Gastroesophageal sphincter (tissue), 3 donors: ENCODE measurements around the gene LRP1B.

Experiments
- POLR2A ChIP-seq, 2 donors: fragments of 450-650 bp; IDR thresholded peaks; one replicate each; pipeline ENCODE4 v1.6.1; 2017; ENCODE audit warnings: antibody characterized with exemption in 2 of 2, mild to moderate bottlenecking in 2 of 2, moderate library complexity in 1 of 2
- TF ChIP-seq, protein P1 (sequence below), 4 experiments: fragments of 200-600 bp in 2 of 4; fragments of 450-650 bp in 2 of 4; sonication (generic) in 1 of 4; IDR thresholded peaks; one replicate each; pipeline ENCODE4 v1.5.1; 2017 to 2019; ENCODE audit warnings: antibody characterized with exemption in 4 of 4, mild to moderate bottlenecking in 2 of 4, moderate library complexity in 2 of 4

DNA sequence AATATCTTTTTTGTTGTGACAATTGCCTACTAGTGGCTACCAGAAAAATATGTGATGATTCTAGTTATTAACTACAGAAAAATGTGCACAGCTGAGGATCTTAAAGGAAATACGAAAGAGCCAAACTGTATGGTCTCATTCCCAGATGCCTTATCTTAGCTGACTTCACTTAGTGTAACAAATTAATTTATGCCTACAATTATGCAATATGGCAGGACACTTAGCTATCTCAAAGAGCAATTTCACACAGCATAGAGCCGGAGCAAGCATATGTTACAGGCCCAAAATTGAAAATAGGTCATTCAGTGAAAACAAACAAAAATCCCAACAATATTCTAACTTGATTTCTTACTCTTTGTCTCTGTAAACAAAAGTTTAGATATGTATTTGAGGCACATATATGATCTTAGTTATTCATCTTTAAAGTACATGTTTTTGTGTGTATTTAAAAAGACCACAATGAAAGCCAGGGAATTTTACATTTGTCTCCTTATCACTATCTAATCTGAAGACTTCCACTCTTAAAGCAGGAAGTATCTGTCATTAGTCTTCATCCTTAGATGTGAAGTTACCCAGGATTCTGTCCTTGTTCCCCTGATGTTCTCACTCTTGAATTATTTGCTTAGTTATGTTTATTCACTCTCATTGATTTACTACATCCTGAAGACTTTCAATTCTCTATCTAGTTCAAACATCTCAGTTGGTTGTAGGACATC, 1771.6 kb downstream of the LRP1B start:
- TF ChIP-seq, protein P1, sequence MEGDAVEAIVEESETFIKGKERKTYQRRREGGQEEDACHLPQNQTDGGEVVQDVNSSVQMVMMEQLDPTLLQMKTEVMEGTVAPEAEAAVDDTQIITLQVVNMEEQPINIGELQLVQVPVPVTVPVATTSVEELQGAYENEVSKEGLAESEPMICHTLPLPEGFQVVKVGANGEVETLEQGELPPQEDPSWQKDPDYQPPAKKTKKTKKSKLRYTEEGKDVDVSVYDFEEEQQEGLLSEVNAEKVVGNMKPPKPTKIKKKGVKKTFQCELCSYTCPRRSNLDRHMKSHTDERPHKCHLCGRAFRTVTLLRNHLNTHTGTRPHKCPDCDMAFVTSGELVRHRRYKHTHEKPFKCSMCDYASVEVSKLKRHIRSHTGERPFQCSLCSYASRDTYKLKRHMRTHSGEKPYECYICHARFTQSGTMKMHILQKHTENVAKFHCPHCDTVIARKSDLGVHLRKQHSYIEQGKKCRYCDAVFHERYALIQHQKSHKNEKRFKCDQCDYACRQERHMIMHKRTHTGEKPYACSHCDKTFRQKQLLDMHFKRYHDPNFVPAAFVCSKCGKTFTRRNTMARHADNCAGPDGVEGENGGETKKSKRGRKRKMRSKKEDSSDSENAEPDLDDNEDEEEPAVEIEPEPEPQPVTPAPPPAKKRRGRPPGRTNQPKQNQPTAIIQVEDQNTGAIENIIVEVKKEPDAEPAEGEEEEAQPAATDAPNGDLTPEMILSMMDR (IDR thresholded peaks at IDR 0.05): no peak
- no peak for TF ChIP-seq POLR2A (IDR thresholded peaks at IDR 0.05)
